Mesenchymal stem cell (in vitro differentiated cells and primary cell): Measurements from ENCODE around the gene PLEKHM2.
A peak's percentile ranks its signal among the peaks of the same experiment; 100 is the strongest.

Source experiments
- DNase-seq: peaks from one replicate; pipeline ENCODE4 v3.0.0-alpha.2; 2013
- H2AFZ ChIP-seq: one replicate; pipeline ENCODE4 v1.6.1; 2013; ENCODE audit warnings: low read depth, mild to moderate bottlenecking, control low read depth, inconsistent platforms, low read length, moderate library complexity
- H2AK5ac ChIP-seq: 2 replicates; pipeline ENCODE4 v1.6.1; 2013; ENCODE audit warnings: low read length, moderate library complexity, mild to moderate bottlenecking, inconsistent platforms; ENCODE audit not compliant: severe bottlenecking
- H2BK120ac ChIP-seq: one replicate; pipeline ENCODE4 v1.6.1; 2013; ENCODE audit warnings: low read depth, mild to moderate bottlenecking, inconsistent platforms, low read length, moderate library complexity
- H2BK12ac ChIP-seq, 2 experiments: one replicate each; pipeline ENCODE4 v1.6.1; 2013; ENCODE audit warnings: inconsistent platforms in 2 of 2, low read length in 2 of 2, mild to moderate bottlenecking in 2 of 2, moderate library complexity in 2 of 2, control low read depth in 1 of 2
- H2BK15ac ChIP-seq: one replicate; pipeline ENCODE4 v1.6.1; 2013; ENCODE audit warnings: mild to moderate bottlenecking, low read depth, inconsistent platforms; ENCODE audit not compliant: poor library complexity, severe bottlenecking
- H2BK5ac ChIP-seq: 2 replicates; pipeline ENCODE4 v1.6.1; 2013; ENCODE audit warnings: low read depth, mild to moderate bottlenecking, low read length, control low read depth, inconsistent platforms; ENCODE audit not compliant: poor library complexity, severe bottlenecking
- H3K14ac ChIP-seq, 2 experiments: one replicate each; pipeline ENCODE4 v1.6.1; 2013; ENCODE audit warnings: inconsistent platforms in 2 of 2, low read length in 2 of 2, control low read depth in 1 of 2, mild to moderate bottlenecking in 1 of 2, moderate library complexity in 1 of 2
- H3K18ac ChIP-seq, 2 experiments: one replicate each; pipeline ENCODE4 v1.6.1; 2013; ENCODE audit warnings: inconsistent platforms in 2 of 2, low read length in 2 of 2, control low read depth in 1 of 2, low read depth in 1 of 2, mild to moderate bottlenecking in 1 of 2
- H3K23ac ChIP-seq, 2 experiments: one replicate each; pipeline ENCODE4 v1.6.1; 2013; ENCODE audit warnings: inconsistent platforms in 2 of 2, low read length in 2 of 2, mild to moderate bottlenecking in 2 of 2, moderate library complexity in 2 of 2, control low read depth in 1 of 2
- H3K27ac ChIP-seq: 2 replicates; pipeline ENCODE4 v1.5.1; 2013; ENCODE audit warnings: mild to moderate bottlenecking, moderate library complexity, low read length, control low read depth, inconsistent platforms; ENCODE audit not compliant: poor library complexity, severe bottlenecking
- H3K27me3 ChIP-seq, 2 experiments: 2 replicates each; pipeline versions ENCODE4 v1.6.1 to v1.7.0; 2013; ENCODE audit warnings: low read length in 2 of 2, mild to moderate bottlenecking in 2 of 2, moderate library complexity in 2 of 2, control low read depth in 1 of 2, inconsistent platforms in 1 of 2; ENCODE audit not compliant: control insufficient read depth in 1 of 2, insufficient read depth in 1 of 2
- H3K36me3 ChIP-seq, 2 experiments: 2 replicates each; pipeline versions ENCODE4 v1.6.1 to v1.7.0; 2013; ENCODE audit warnings: low read length in 2 of 2, control low read depth in 1 of 2, inconsistent platforms in 1 of 2, low read depth in 1 of 2, mild to moderate bottlenecking in 1 of 2; ENCODE audit not compliant: insufficient read depth in 2 of 2, control insufficient read depth in 1 of 2
- H3K4ac ChIP-seq, 2 experiments: one replicate each; pipeline ENCODE4 v1.6.1; 2013; ENCODE audit warnings: inconsistent platforms in 2 of 2, low read length in 2 of 2, mild to moderate bottlenecking in 2 of 2, moderate library complexity in 2 of 2, control low read depth in 1 of 2, low read depth in 1 of 2
- H3K4me1 ChIP-seq: 2 replicates; pipeline ENCODE4 v1.6.1; 2013; ENCODE audit warnings: low read depth, low read length, control low read depth; ENCODE audit not compliant: control insufficient read depth, insufficient read depth
- H3K4me2 ChIP-seq: 2 replicates; pipeline ENCODE4 v1.6.1; 2013; ENCODE audit warnings: low read length, mild to moderate bottlenecking, inconsistent platforms; ENCODE audit not compliant: poor library complexity, severe bottlenecking
- H3K4me3 ChIP-seq, 2 experiments: 2 replicates each; pipeline versions ENCODE4 v1.5.1 to v1.7.0; 2013; ENCODE audit warnings: low read length in 2 of 2, mild to moderate bottlenecking in 2 of 2, control low read depth in 1 of 2, low read depth in 1 of 2; ENCODE audit not compliant: insufficient read depth in 1 of 2
- H3K79me1 ChIP-seq: replicated peaks from 2 replicates; pipeline ENCODE4 v1.6.1; 2013; ENCODE audit warnings: mild to moderate bottlenecking, control low read depth, low read length, inconsistent platforms; ENCODE audit not compliant: poor library complexity, severe bottlenecking
- H3K9ac ChIP-seq: 2 replicates; pipeline ENCODE4 v1.7.0; 2013; ENCODE audit warnings: mild to moderate bottlenecking, low read length, moderate library complexity
- H3K9me3 ChIP-seq: 2 replicates; pipeline ENCODE4 v1.7.0; 2013; ENCODE audit warnings: mild to moderate bottlenecking, low read length; ENCODE audit not compliant: control insufficient read depth
- H4K8ac ChIP-seq: one replicate; pipeline ENCODE4 v1.6.1; 2013; ENCODE audit warnings: inconsistent platforms, mild to moderate bottlenecking, low read length, moderate library complexity
- H4K91ac ChIP-seq: one replicate; pipeline ENCODE4 v1.6.1; 2013; ENCODE audit warnings: mild to moderate bottlenecking, low read length, inconsistent platforms
- WGBS: methylation state at CpG from one replicate; pipeline ENCODE4 v1.1.7; 2013; ENCODE audit warnings: mixed read lengths; 5-methylcytosine and 5-hydroxymethylcytosine counted together

The PLEKHM2 gene

DNA sequence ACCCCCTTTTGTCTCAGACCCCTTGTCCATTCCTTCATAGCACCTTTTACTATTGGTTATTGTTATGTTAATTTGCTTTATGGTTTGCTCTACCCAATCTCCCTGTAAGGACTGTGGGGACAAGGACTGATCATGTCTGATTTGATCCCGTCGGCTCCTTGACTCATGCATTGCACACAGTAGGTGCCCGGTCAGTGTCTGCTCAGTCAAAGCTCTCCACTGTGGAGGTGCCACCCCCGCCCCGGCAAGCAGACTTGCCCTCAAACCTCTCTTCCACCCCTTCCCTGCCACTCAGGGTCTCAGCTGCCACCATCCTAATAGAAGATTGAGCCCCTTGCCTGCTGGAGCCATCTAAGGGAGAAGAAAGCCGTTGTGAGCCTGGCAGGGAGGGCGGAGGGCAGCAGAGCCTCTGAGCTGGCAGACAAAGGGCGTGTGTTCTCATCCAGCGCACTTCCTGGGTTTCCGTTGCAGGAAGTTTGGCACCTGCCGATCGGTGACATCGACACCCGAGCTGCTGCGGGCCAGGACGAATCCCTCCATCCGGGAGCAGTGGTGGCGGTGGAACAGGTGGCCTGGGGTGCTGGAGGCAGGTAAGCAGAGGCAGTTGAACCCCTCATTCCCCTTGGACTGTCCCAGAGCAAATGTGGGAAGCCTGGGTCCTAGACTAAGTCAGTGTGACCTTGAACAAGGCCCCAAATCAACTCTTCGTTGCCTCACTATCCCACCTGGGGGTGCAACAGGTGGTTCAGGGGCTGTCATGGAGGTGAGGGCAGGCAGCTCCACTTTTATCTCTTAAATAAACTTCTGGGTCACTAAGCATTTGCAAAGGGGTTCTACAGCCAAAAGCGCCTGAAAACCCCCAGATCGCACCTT lies 72.3 kb downstream of the PLEKHM2 start:
- 84% methylated on average over 21 of the region's 21 CpGs for WGBS
- Histone ChIP-seq H3K4me2 (no peak overlapping the region), H3K79me1 (no peaks in the 10 kb centered on the region), H3K23ac (no peak overlapping the region), H4K91ac (peak overlapping the region; percentile 34), H3K9ac (no peak overlapping the region), H3K27me3 (peaks cover 0 to 2% of the 10 kb centered on the region in 2 experiments), H4K8ac (no peak overlapping the region), H3K14ac (no peak overlapping the region), H3K27ac (no peak overlapping the region), H3K36me3 (no peaks in the 10 kb centered on the region), H2AFZ (no peak overlapping the region), H3K4me3 (no peak overlapping the region), H3K18ac (peak overlapping the region in 1 of 2 experiments; percentile 3), H2AK5ac (no peak overlapping the region), H2BK5ac (no peak overlapping the region), H2BK15ac (no peak overlapping the region), H3K9me3 (no peaks in the 10 kb centered on the region), H3K4ac (peak overlapping the region in 1 of 2 experiments; percentile 52), H2BK12ac (peak overlapping the region; percentile 70 to 79), H2BK120ac (peak overlapping the region; percentile 64), H3K4me1 (peaks cover 21% of the 10 kb centered on the region)
- DNase-seq = no peak

DNA sequence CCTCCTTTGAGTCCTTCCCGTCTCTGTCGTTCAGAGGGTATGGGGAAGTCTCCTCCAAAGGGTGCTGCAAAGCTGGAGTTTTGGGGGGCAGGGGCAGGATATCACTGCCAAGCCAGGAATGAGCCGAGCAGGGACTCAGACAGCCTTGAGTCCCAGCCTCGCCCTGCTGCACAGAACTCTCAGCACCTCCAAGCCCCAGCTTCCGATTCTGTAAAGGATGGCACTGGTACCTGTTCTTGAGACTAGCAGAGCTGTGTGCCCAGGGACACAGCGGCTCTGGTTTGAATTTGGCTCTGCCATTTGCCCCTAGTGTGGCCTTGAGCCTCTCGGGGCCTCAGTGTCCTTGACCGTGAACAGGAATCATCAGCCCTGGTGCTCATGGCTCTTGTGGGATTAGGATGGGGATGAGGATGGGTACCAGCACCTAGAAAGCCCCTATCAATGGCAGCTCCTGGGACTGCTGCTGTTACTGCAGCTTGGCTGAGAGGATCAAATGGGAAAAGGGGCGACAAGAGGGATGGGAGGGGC lies 73.0 kb downstream of the PLEKHM2 start:
- H2BK15ac ChIP-seq = peak overlapping the region; percentile 34
- no peak overlapping the region for H3K14ac ChIP-seq
- no peak overlapping the region for H2AFZ ChIP-seq
- WGBS = 94% methylated on average over 8 of the region's 9 CpGs
- peak overlapping the region; percentile 20 for H4K8ac ChIP-seq
- no peaks in the 10 kb centered on the region for H3K36me3 ChIP-seq
- H3K27me3 ChIP-seq = peaks cover 0 to 2% of the 10 kb centered on the region in 2 experiments
- no peak overlapping the region for H3K27ac ChIP-seq
- no peak overlapping the region for H3K23ac ChIP-seq
- H3K18ac ChIP-seq = peak overlapping the region; percentile 17 to 64
- no peak overlapping the region for H2BK120ac ChIP-seq
- H3K79me1 ChIP-seq = no peaks in the 10 kb centered on the region
- no peak overlapping the region for H3K9ac ChIP-seq
- H2BK12ac ChIP-seq = peak overlapping the region; percentile 31 to 79
- no peak overlapping the region for H3K4me2 ChIP-seq
- no peak for DNase-seq
- no peaks in the 10 kb centered on the region for H3K9me3 ChIP-seq
- peak overlapping the region in 1 of 2 experiments; percentile 13 for H3K4ac ChIP-seq
- H2AK5ac ChIP-seq = no peak overlapping the region
- peaks cover 21% of the 10 kb centered on the region for H3K4me1 ChIP-seq
- H3K4me3 ChIP-seq = no peak overlapping the region
- no peak overlapping the region for H2BK5ac ChIP-seq
- peak overlapping the region; percentile 8 for H4K91ac ChIP-seq

DNA sequence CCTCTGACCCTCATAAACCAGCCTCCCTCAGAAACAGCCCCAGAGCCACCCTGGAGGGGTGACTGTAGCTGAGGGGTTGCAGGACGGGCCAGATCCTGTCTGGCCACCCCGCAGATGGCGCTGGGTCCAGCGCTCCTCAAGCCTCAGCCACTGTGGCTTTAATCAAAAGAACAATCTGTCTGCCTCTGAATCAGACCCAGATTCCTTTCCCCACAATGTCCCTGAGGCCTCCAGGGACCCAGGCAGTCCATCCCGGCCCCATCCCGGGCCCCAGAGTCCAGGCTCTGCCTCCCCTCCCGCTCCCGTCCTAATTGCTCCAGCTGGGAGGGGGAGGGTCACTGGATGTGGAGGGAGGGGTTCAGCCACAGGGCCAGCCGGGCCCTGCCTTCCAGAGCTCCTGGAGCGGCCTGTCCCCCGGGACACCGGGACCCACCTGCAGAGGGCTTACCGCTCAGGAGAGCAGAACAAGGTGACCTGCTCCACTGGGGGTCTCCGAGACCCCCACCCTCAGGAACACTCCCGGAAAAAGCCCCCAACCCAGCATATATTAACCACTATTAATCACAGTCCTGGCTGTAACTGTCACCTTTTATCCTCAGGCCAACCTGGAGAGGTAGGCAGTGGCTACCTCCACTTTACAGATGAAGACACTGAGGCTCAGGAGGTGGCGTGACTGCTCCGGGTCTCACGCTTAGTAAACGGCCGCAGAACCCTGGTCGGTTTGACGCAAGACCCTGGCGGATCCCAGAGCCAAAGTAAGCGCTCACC lies 73.6 kb downstream of the PLEKHM2 start:
- peak; percentile 73 for DNase-seq
- H2AK5ac ChIP-seq = peak overlapping the region; percentile 81
- peak overlapping the region; percentile 80 to 99 for H2BK12ac ChIP-seq
- no peak overlapping the region for H3K27ac ChIP-seq
- peak overlapping the region; percentile 94 for H4K8ac ChIP-seq
- H3K4ac ChIP-seq = peak overlapping the region; percentile 68 to 79
- peak overlapping the region; percentile 97 for H2BK120ac ChIP-seq
- peak overlapping the region; percentile 73 for H3K4me2 ChIP-seq
- H3K79me1 ChIP-seq = no peaks in the 10 kb centered on the region
- no peak overlapping the region for H3K9ac ChIP-seq
- H2BK15ac ChIP-seq = no peak overlapping the region
- peak overlapping the region; percentile 96 for H4K91ac ChIP-seq
- H3K9me3 ChIP-seq = no peaks in the 10 kb centered on the region
- peaks cover 0 to 2% of the 10 kb centered on the region in 2 experiments for H3K27me3 ChIP-seq
- peaks cover 23% of the 10 kb centered on the region for H3K4me1 ChIP-seq
- H3K23ac ChIP-seq = peak overlapping the region in 1 of 2 experiments; percentile 6
- peak overlapping the region; percentile 85 to 95 for H3K18ac ChIP-seq
- H2BK5ac ChIP-seq = no peak overlapping the region
- H3K4me3 ChIP-seq = peak overlapping the region; percentile 9 to 86
- 9% methylated on average over 20 of the region's 24 CpGs for WGBS
- peak overlapping the region in 1 of 2 experiments; percentile 99 for H3K14ac ChIP-seq
- H2AFZ ChIP-seq = peak overlapping the region; percentile 1
- peaks cover 0 to 3% of the 10 kb centered on the region in 2 experiments for H3K36me3 ChIP-seq
